Nephron progenitor cell (in vitro differentiated cells): Measurements from ENCODE around the gene SLC25A33.

Experiments
- DNase-seq: peaks from one replicate; pipeline ENCODE4 v3.0.0; 2021
- H3K27ac Mint-ChIP-seq: 2 replicates; pipeline ENCODE4 v1.8.0; 2021; ENCODE audit warnings: mild to moderate bottlenecking, moderate library complexity, mixed read lengths
- H3K27me3 Mint-ChIP-seq: 2 replicates; pipeline ENCODE4 v1.8.0; 2021; ENCODE audit warnings: mild to moderate bottlenecking, low read depth, mixed read lengths; ENCODE audit not compliant: poor library complexity
- H3K36me3 Mint-ChIP-seq: 2 replicates; pipeline ENCODE4 v1.8.0; 2021; ENCODE audit warnings: low read depth, mixed read lengths
- H3K4me1 Mint-ChIP-seq: 2 replicates; pipeline ENCODE4 v1.8.0; 2021; ENCODE audit warnings: mixed read lengths
- H3K4me3 Mint-ChIP-seq: 2 replicates; pipeline ENCODE4 v1.8.0; 2021; ENCODE audit warnings: mild to moderate bottlenecking, moderate library complexity, mixed read lengths
- H3K9me3 Mint-ChIP-seq: 2 replicates; pipeline ENCODE4 v1.8.0; 2021; ENCODE audit warnings: mild to moderate bottlenecking, moderate library complexity, mixed read lengths
- CTCF ChIP-seq: fragments of 200-600 bp; sonication (generic); IDR thresholded peaks from 2 replicates; pipeline ENCODE4 v1.5.0; 2021; ENCODE audit warnings: antibody characterized with exemption

The SLC25A33 gene

GRCh38 chr1:9628541-9629444 is 89.5 kb downstream of the SLC25A33 start:
- H3K9me3 Mint-ChIP-seq: peaks cover 5% of the 10 kb centered on the region
- TF ChIP-seq CTCF: no peak
- peaks cover 4% of the 10 kb centered on the region for H3K4me1 Mint-ChIP-seq
- H3K27ac Mint-ChIP-seq: no peak overlapping the region
- H3K4me3 Mint-ChIP-seq: no peak overlapping the region
- H3K36me3 Mint-ChIP-seq: no peaks in the 10 kb centered on the region
- H3K27me3 Mint-ChIP-seq: peaks cover 24% of the 10 kb centered on the region
- no peak for DNase-seq

DNA sequence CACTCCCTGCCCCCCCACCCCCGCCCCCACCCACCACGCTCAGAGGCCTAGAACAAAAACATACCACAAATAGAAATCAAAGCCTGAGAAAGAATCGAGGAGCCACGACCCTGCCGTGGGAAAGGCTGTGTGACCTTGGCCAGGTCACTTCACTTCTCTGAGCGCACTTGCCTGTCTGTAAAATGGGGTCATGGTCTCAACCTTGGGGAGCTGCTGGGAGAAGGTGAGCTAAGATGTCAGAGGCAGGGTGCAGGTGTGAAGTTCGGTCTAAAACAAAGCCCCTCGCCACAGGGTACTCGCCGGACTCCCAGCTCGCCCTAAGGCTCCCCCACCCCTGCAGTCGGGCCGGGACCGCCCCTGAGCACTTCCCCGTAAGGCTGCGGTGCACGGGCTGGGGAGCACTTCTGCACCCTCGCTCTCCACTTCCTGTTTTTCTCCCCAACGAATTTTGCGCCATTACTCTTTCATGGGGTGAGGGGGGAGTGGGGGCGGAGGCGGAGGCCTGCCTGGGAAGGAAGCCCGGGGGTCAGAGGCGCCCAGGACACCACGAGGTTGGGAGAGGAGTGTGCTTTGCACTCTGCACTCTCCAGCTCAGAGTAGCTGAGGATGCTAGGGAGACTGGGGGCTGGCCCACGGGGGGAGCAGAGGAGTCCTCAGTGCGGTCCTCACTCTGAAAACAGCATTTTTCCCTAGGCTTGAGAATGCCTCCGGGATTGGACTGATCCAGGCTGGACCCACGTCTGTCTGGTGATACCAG is 90.4 kb downstream of the SLC25A33 start:
- no peak overlapping the region for H3K27ac Mint-ChIP-seq
- no peak for DNase-seq

DNA sequence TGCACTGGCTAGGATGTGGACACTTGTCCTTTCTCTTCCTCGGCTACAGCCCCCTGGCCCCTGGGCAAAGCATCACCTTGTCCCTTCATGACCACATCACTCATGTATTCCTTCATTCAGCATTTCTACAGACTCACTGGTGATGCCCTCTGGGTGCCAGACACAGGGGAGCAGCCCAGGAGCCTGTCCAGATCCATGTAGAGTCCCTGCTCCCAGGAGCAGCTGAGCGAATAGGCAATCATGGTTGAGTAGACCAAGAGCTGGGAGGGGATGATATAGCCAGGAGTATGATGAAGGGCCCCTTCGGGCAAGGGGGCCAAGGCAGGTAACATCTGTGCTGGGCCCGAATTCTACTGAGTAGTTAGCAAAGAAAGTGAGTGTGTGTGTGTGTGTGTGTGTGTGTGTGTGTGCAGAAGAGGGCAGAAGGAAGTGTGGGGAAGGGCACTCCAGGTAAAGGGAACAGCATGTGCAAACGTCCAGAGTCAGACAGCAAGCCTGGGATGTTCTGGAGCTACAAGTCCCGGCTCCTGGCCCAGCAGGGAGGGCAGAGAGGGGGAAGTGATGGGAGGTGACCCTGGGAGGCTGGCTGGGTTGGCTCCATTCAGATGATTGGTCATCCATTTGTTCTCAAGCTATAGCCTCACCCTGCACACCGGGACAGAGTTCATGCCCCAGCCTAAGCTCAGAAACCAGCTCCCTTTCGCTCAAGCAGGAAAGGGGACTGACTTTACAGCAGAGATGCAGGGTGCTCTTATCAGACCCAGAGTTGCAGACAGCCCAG is 91.3 kb downstream of the SLC25A33 start:
- Mint-ChIP-seq H3K9me3 (peaks cover 11% of the 10 kb centered on the region), H3K27me3 (peaks cover 22% of the 10 kb centered on the region), H3K4me3 (no peak overlapping the region), H3K36me3 (no peaks in the 10 kb centered on the region), H3K4me1 (peaks cover 4% of the 10 kb centered on the region), H3K27ac (no peak overlapping the region)
- DNase-seq: no peak
- no peak for TF ChIP-seq CTCF

More for the DNA sequence above, 90.4 kb downstream of the SLC25A33 start:
- Mint-ChIP-seq H3K36me3 (no peaks in the 10 kb centered on the region), H3K4me3 (no peak overlapping the region), H3K9me3 (peaks cover 2% of the 10 kb centered on the region), H3K27me3 (peaks cover 21% of the 10 kb centered on the region), H3K4me1 (peaks cover 4% of the 10 kb centered on the region)
- no peak for TF ChIP-seq CTCF

- H3K27me3 Mint-ChIP-seq: peaks cover 18% of the 10 kb centered on the region
- no peak for TF ChIP-seq CTCF
- H3K27ac Mint-ChIP-seq: no peak overlapping the region
- peaks cover 14% of the 10 kb centered on the region for H3K9me3 Mint-ChIP-seq
- no peak for DNase-seq
- no peaks in the 10 kb centered on the region for H3K36me3 Mint-ChIP-seq
- no peak overlapping the region for H3K4me3 Mint-ChIP-seq
- H3K4me1 Mint-ChIP-seq: peaks cover 4% of the 10 kb centered on the region
Measured at GRCh38 chr1:9631613-9632012, 92.3 kb downstream of the SLC25A33 start.

GRCh38 chr1:9633493-9633892 is 94.2 kb downstream of the SLC25A33 start:
- Mint-ChIP-seq H3K36me3 (no peaks in the 10 kb centered on the region), H3K27ac (no peak overlapping the region), H3K27me3 (peaks cover 13% of the 10 kb centered on the region), H3K9me3 (peaks cover 20% of the 10 kb centered on the region), H3K4me3 (no peak overlapping the region), H3K4me1 (no peaks in the 10 kb centered on the region)
- no peak for DNase-seq
- no peak for TF ChIP-seq CTCF
